Stimulated activated CD4-positive, alpha-beta T cell treated with anti-CD3 and anti-CD28 coated beads, Interleukin-4, amount 100 ng/mL, for 4 hours (primary cell): ENCODE measurements around the gene SLC44A4.
"Not testable (repeated sequence)": the region's sequence is repeated elsewhere in the genome, so short reads cannot be mapped to it uniquely, and the experiment has no call there.

Experiments used
- DNase-seq, 2 experiments: peaks; one replicate each; pipeline ENCODE4 v3.0.0-alpha.2; 2020

The SLC44A4 gene

GRCh38 chr6:31851980-31852718 lies 26.6 kb downstream of the SLC44A4 start:
- DNase-seq = not testable (repeated sequence)

- no peak for DNase-seq
Observed at GRCh38 chr6:31851485-31851832, 27.3 kb downstream of the SLC44A4 start.

GRCh38 chr6:31850765-31851484 lies 27.9 kb downstream of the SLC44A4 start:
- DNase-seq = no peak

DNA sequence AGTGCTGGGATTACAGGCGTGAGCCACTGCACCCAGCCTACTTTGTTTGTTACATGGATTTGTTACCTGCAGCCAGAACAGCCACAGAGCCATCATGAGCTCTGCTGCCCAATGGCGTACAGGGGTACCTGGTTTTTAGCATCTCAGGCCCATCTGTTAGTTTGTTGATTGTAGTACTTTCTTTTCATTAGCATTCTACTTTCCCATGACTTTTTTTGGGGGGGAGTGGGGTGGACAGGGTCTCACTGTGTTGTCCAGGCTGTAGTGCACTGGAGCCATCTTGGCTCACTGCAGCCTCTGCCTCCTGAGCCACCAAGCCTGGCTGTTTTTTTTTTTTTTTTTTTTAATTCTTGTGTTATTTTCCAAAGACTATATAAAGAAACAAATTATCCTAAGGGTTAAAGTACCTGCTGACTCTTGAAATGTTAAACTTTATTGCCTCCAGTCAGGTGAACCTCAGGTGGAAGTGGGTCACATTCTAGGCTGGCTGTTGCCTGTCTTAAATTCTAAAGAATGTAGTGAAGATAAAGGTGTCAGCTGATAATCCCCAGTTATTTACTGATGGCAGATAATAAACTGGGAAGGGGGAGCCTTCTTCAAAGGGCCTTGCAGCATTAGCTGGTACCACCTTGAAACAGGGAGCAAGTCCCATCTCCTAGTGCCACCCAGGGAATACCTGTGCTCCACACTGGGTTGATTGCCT lies 31.4 kb downstream of the SLC44A4 start:
- DNase-seq = no peak

- no peak for DNase-seq
Observed at GRCh38 chr6:31844507-31844906, 34.3 kb downstream of the SLC44A4 start.

- DNase-seq = no peak
Observed at GRCh38 chr6:31842053-31842452, 36.7 kb downstream of the SLC44A4 start.

- DNase-seq = not testable (repeated sequence)
Observed at GRCh38 chr6:31839779-31840126, 39.0 kb downstream of the SLC44A4 start.

DNA sequence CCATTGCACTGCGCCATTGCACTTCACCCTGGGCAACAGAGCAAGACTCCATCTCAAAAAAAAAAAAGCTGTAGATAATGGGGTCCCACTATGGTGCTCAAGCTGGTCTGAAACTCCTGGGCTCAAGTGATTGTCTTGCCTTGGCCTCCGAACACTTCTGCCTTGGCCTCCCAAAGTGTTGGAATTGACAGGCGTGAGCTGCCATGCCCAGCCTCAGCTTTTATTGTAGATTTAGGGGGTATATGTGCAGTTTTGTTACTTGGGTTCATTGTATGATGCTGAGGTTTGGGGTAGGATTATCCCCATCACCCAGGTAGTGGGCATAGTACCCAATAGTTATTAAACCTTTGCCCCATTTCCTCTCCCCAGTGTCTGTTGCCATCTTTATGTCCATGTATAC lies 39.8 kb downstream of the SLC44A4 start:
- DNase-seq = no peak

- DNase-seq = not testable (repeated sequence)
Observed at GRCh38 chr6:31838114-31838553, 40.7 kb downstream of the SLC44A4 start.

GRCh38 chr6:31837369-31838113 lies 41.3 kb downstream of the SLC44A4 start:
- DNase-seq = no peak

DNA sequence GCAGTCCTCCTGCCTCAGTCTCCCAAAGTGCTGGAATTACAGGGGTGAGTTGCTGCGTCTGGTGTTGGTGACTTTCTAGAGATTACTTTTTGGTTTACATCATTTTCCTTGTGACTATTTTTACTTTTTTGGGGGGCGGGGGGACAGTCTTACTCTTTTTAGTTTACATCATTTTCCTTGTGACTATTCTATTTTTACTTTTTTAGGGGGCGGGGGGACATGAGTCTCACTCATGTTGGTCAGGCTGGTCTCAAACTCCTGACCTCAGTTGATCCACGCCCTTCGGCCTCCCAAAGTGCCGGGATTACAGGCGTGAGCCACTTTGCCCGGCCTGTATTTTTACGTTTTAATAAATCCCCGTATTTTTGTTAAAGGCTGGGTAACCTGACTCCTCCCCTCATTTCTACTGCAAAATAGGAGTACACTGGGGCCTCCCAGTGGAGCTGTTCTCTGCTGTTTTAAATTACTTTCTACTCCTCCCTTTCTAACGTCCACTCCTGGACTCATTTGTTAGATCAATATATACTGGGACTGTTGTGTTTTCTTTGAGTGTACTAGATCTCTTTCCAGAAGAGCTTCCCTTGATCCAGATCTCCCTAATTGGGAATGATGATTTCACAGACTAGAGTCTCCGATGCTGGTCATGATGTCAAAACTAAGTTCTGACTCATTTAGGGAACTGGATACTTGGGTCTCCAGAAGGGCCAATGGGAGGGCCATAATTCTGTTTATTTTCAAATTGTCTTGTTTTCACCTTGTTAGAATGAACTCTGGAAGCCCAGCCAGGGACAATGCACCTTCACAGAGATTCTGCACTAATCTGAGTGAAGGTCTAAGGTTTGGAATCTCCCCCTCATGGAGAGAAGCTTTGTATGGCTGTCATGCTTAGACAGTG lies 42.1 kb downstream of the SLC44A4 start:
- no peak for DNase-seq

GRCh38 chr6:31836047-31836473 lies 42.7 kb downstream of the SLC44A4 start:
- DNase-seq = no peak

- DNase-seq = peak; percentile 71 to 76
Observed at GRCh38 chr6:31834367-31835250, 44.2 kb downstream of the SLC44A4 start.

DNA sequence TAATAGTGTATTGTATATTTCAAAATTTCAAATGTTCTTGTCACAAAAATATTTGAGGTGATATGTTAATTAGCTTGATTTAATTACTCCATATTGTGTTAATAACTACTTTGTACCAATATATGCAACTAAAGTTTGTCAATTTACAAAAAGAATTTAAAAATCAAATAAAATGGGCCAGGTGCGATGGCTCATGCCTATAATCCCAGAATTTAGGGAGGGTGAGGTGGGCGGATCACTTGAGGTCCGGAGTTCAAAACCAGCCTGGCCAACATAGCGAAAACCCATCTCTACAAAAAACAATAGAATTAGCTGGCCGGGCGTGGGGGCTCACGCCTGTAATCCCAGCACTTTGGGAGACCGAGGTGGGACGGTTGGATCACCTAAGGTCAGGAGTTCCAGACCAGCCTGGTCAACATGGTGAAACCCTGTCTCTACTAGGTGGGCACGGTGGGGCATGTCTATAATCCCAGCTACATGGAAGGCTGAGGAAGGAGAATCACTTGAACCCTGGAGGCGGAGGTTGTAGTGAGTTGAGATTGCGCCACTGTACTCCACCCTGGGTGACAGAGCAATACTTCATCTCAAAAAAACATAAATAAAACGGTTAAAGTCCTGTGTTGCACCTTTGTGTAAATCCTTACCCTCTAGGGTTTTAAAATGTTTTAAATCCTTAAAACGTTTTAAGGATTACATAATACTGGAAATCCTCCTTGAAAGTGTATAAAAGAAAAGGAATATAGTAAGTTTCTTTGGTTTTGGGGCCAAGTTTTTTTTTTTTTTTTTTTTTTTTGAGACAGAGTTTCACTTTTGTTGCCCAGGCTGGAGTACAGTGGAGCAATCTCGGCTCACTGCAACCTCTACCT lies 47.2 kb downstream of the SLC44A4 start:
- no peak for DNase-seq

GRCh38 chr6:31830886-31831335 lies 47.9 kb downstream of the SLC44A4 start:
- DNase-seq = no peak

GRCh38 chr6:31829633-31830283 lies 49.0 kb downstream of the SLC44A4 start:
- no peak for DNase-seq

- DNase-seq = peak; percentile 84 to 90
Observed at GRCh38 chr6:31827286-31828079, 51.3 kb downstream of the SLC44A4 start, which contains the start of gene HSPA1B. Gene HSPA1B, plus strand, starts transcription at chr6:31827738. Its CDS starts 213 bp downstream, at chr6:31827951.

- no peak for DNase-seq
Observed at GRCh38 chr6:31826793-31827285, 52.0 kb downstream of the SLC44A4 start.
